ENCODE data around the gene PRCC. TPM values are rescaled to one million over a fixed set of nuclear protein-coding genes. Genes with fewer than 3 reads are reported as not detected.

The PRCC gene
- total RNA-seq, 1 donor from 2014 or later: 75.5 TPM

DNA sequence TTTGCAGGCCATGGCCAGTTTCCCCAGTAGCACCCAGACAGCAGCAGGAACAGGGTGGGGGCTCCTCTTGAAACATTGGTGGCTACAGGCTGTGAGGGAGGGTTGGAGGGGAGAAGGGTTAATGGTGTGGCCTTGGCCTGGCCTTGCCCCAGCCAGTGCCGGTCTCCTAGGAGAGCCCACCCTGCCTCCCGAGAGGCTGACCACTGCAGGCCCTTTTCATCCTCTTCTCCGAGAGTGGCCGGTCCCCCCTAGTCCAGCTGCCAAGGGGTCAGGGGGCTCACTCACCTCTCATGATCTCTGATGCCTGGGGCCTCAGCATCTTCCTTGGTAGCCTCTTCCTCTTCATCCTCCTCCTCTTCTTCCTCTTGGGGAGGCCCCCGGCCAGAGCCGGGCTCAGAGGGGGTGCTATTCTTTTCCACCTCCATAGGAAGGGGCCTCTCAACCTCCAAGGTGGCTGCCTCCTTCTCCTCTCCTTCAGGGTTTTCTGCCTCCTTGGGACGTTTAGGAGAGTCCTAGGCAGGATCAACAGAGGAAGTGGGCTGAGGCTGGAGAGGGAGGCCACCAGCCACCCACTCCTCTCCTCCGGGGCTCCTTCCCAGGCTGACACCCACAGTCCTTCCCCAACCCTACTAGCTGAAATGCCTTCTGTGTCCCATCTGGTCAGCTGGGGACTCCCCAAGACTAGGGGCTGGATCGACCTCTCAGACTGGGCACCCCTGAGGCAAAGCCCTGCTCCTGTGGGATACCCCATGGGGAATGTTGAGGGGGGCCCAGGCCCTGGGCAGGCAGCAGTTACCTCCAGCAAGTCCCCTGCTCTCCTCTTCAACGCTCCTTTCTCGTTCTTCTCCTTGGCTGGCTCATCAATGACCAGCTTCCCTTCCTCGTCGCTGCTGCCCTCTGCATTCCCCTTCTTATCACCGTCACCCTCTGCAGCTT, 23.7 kb upstream of the PRCC start:
- Histone ChIP-seq H3K4me2 (ENCODE audit: low read length) (no peak overlapping the region), H3K27me3 (ENCODE audit: insufficient read depth, low read length) (no peaks in the 10 kb centered on the region), H3K4me1 (ENCODE audit: insufficient read depth, low read length) (peaks cover 35% of the 10 kb centered on the region), H4K20me1 (ENCODE audit: insufficient read depth, low read length) (no peaks in the 10 kb centered on the region), H3K9ac (ENCODE audit: low read length) (no peak overlapping the region), H3K9me3 (ENCODE audit: insufficient read depth, low read depth, low read length) (no peaks in the 10 kb centered on the region), H3K27ac (ENCODE audit: low read depth, low read length) (no peak overlapping the region), H3K36me3 (ENCODE audit: insufficient read depth, low read length) (peaks cover 4% of the 10 kb centered on the region), H2AFZ (ENCODE audit: low read depth, low read length) (no peak overlapping the region), H3K79me2 (ENCODE audit: insufficient read depth, low read length) (peaks cover 67% of the 10 kb centered on the region), H3K4me3 (ENCODE audit: insufficient read depth, low read depth, low read length) (no peak overlapping the region)
- no peaks in the 10 kb centered on the region for H3K27me3 Mint-ChIP-seq (ENCODE audit: low read depth, unreplicated experiment)
- no peak overlapping the region for H3K27ac Mint-ChIP-seq (ENCODE audit: unreplicated experiment)
- no peaks in the 10 kb centered on the region for H3K9me3 Mint-ChIP-seq (ENCODE audit: unreplicated experiment)
- no peak for DNase-seq (ENCODE audit: low read depth)
- H3K36me3 Mint-ChIP-seq (ENCODE audit: low read depth, unreplicated experiment): peaks cover 15% of the 10 kb centered on the region
- TF ChIP-seq, protein P1, sequence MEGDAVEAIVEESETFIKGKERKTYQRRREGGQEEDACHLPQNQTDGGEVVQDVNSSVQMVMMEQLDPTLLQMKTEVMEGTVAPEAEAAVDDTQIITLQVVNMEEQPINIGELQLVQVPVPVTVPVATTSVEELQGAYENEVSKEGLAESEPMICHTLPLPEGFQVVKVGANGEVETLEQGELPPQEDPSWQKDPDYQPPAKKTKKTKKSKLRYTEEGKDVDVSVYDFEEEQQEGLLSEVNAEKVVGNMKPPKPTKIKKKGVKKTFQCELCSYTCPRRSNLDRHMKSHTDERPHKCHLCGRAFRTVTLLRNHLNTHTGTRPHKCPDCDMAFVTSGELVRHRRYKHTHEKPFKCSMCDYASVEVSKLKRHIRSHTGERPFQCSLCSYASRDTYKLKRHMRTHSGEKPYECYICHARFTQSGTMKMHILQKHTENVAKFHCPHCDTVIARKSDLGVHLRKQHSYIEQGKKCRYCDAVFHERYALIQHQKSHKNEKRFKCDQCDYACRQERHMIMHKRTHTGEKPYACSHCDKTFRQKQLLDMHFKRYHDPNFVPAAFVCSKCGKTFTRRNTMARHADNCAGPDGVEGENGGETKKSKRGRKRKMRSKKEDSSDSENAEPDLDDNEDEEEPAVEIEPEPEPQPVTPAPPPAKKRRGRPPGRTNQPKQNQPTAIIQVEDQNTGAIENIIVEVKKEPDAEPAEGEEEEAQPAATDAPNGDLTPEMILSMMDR (IDR thresholded peaks at IDR 0.05; ENCODE audit: insufficient read depth, low read depth, low read length): no peak
- no peak for FAIRE-seq
- peaks cover 35% of the 10 kb centered on the region for H3K4me1 Mint-ChIP-seq (ENCODE audit: low read depth, unreplicated experiment)
- peak overlapping the region; percentile 69 for H3K4me3 Mint-ChIP-seq (ENCODE audit: unreplicated experiment)

DNA sequence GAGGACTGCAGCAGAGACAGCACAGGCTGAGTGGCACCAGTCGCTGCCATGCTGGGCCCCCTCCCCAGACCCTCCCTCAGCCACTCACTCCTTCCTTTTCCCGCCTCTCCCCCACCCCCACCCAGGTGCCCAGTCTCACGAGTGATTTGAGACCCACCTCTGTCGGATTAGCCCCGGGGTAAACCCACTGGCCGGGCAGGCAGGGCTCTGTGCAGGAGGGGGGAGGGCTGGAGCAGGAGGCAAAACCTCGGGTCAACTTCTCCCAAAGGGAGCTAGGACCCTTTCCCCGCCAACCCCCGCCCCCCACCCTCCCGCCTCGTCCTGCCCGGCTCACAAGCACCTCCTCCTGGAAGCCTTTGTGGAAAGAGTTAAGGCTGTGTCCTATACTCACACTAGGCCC, 23.0 kb upstream of the PRCC start:
- no peaks in the 10 kb centered on the region for H3K9me3 ChIP-seq (ENCODE audit: insufficient read depth, low read depth, low read length)
- peaks cover 4% of the 10 kb centered on the region for H3K36me3 ChIP-seq (ENCODE audit: insufficient read depth, low read length)
- no peak for FAIRE-seq
- H4K20me1 ChIP-seq (ENCODE audit: insufficient read depth, low read length): no peaks in the 10 kb centered on the region
- peaks cover 69% of the 10 kb centered on the region for H3K79me2 ChIP-seq (ENCODE audit: insufficient read depth, low read length)
- no peak overlapping the region for H3K4me2 ChIP-seq (ENCODE audit: low read length)
- Mint-ChIP-seq H3K9me3 (ENCODE audit: unreplicated experiment) (no peaks in the 10 kb centered on the region), H3K27me3 (ENCODE audit: low read depth, unreplicated experiment) (no peaks in the 10 kb centered on the region), H3K36me3 (ENCODE audit: low read depth, unreplicated experiment) (peaks cover 17% of the 10 kb centered on the region), H3K4me3 (ENCODE audit: unreplicated experiment) (peak overlapping the region; percentile 69), H3K4me1 (ENCODE audit: low read depth, unreplicated experiment) (peaks cover 42% of the 10 kb centered on the region), H3K27ac (ENCODE audit: unreplicated experiment) (no peak overlapping the region)
- H2AFZ ChIP-seq (ENCODE audit: low read depth, low read length): no peak overlapping the region
- H3K27ac ChIP-seq (ENCODE audit: low read depth, low read length): no peak overlapping the region
- H3K4me3 ChIP-seq (ENCODE audit: insufficient read depth, low read depth, low read length): no peak overlapping the region
- TF ChIP-seq EZH2 (IDR thresholded peaks at IDR 0.05; ENCODE audit: insufficient read depth, low read length): no peak
- TF ChIP-seq, protein P1 (IDR thresholded peaks at IDR 0.05; ENCODE audit: insufficient read depth, low read depth, low read length): no peak
- H3K9ac ChIP-seq (ENCODE audit: low read length): no peak overlapping the region
- no peaks in the 10 kb centered on the region for H3K27me3 ChIP-seq (ENCODE audit: insufficient read depth, low read length)
- DNase-seq (ENCODE audit: low read depth): no peak
- H3K4me1 ChIP-seq (ENCODE audit: insufficient read depth, low read length): peaks cover 42% of the 10 kb centered on the region
